Activated CD4-positive, alpha-beta T cell treated with anti-CD3 and anti-CD28 coated beads, Interleukin-2, amount 50 U/mL, for 48 hours (primary cell): ENCODE data around the gene C1QTNF9.
"Not testable (repeated sequence)": the region's sequence is repeated elsewhere in the genome, so short reads cannot be mapped to it uniquely, and the experiment has no call there.

ENCODE experiments used
- DNase-seq, 2 experiments: peaks; one replicate each; pipeline ENCODE4 v3.0.0-alpha.2; 2020

Gene C1QTNF9

GRCh38 chr13:24282256-24282655, 27.1 kb upstream of the C1QTNF9 start:
- DNase-seq = no peak

GRCh38 chr13:24284889-24285565, 24.4 kb upstream of the C1QTNF9 start:
- DNase-seq = no peak

- DNase-seq = no peak
Observed at GRCh38 chr13:24286624-24287023, 22.8 kb upstream of the C1QTNF9 start.

GRCh38 chr13:24287748-24288287, 21.6 kb upstream of the C1QTNF9 start:
- DNase-seq = no peak

- no peak for DNase-seq
Observed at GRCh38 chr13:24288870-24289269, 20.5 kb upstream of the C1QTNF9 start.

- DNase-seq = no peak
Observed at GRCh38 chr13:24290280-24290932, 19.0 kb upstream of the C1QTNF9 start.

GRCh38 chr13:24292481-24292880, 16.9 kb upstream of the C1QTNF9 start:
- no peak for DNase-seq

GRCh38 chr13:24293746-24294145, 15.6 kb upstream of the C1QTNF9 start:
- no peak for DNase-seq

GRCh38 chr13:24299488-24300114, 9.8 kb upstream of the C1QTNF9 start:
- DNase-seq = no peak

GRCh38 chr13:24301434-24301833, 7.9 kb upstream of the C1QTNF9 start:
- no peak for DNase-seq

- DNase-seq = no peak
Observed at GRCh38 chr13:24301911-24302310, 7.5 kb upstream of the C1QTNF9 start.

- no peak for DNase-seq
Observed at GRCh38 chr13:24304620-24305019, 4.8 kb upstream of the C1QTNF9 start.

- no peak for DNase-seq
Observed at GRCh38 chr13:24306632-24307031, 2.7 kb upstream of the C1QTNF9 start.

GRCh38 chr13:24307211-24308067, 1.9 kb upstream of the C1QTNF9 start:
- no peak for DNase-seq

- DNase-seq = no peak
Observed at GRCh38 chr13:24308068-24308445, 1.3 kb upstream of the C1QTNF9 start.

- DNase-seq = no peak
Observed at GRCh38 chr13:24308488-24309020, 826 bp upstream of the C1QTNF9 start.

- no peak for DNase-seq
Observed at GRCh38 chr13:24313439-24313838, 4.1 kb downstream of the C1QTNF9 start.

- DNase-seq = not testable (repeated sequence)
Observed at GRCh38 chr13:24317835-24318234, 8.5 kb downstream of the C1QTNF9 start.

GRCh38 chr13:24318878-24319277, 9.5 kb downstream of the C1QTNF9 start:
- not testable (repeated sequence) for DNase-seq

GRCh38 chr13:24319641-24320040, 10.3 kb downstream of the C1QTNF9 start:
- not testable (repeated sequence) for DNase-seq

GRCh38 chr13:24321416-24321815, 12.0 kb downstream of the C1QTNF9 start:
- not testable (repeated sequence) for DNase-seq

- DNase-seq = not testable (repeated sequence)
Observed at GRCh38 chr13:24322470-24322869, 13.1 kb downstream of the C1QTNF9 start.
